ENCODE results near the gene ZNF502.

The ZNF502 gene

DNA sequence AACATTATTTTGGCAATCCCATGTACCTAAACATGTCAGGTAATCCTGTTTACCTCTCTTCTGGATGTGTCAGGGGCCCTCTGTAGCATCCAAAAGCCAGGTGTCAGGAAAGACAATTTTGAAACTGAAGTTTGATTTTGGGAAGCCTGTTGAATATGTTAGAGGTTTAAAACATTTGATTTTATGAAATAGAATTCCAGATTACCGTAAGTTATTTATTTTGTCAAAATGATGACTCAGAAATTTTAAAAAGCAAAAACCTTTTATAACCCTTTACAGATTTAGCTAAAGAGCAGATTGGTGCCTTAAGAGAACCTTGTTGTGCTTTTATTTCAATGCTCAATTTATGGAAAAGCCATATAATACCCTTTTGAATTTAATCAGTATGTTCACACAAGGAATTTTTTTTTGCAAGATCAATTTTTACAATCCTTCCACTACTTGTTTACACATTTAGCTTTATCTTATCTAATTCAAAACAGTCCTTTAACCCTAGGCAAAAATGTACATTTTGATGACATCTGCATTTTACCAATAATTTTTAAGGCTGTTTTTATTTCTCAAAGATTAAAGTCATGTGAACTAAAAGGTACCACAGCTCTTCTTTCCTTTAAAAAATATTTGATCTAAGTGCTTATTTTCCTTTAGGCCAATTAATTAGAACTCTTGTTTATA lies 59.1 kb downstream of the ZNF502 start:
- no peak for DNase-seq

DNA sequence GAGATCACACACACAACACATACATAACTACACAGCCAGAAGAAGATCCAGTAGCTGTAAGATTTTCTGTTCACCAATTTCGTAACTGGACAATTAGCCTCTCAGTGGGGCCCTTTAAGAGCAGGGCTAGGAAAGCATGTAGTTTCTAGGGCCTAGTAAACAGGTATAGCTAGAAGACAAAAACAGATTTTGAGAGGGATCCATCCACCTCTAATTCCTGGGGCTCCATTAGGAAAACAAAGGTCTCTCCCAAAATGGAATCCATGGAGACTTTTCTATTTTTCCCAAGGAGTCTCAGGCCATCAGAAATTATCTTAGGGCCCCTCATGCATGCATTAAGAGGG lies 59.6 kb downstream of the ZNF502 start:
- DNase-seq = no peak

Data from T-helper 2 cell (primary cell).